Endodermal cell (in vitro differentiated cells): Measurements from ENCODE around the gene UFD1. TPM values are rescaled to one million over a fixed set of nuclear protein-coding genes. Genes with fewer than 3 reads are reported as not detected.

Experiments used
- DNase-seq: peaks from one replicate; pipeline ENCODE4 v3.0.0-alpha.2; 2017
- H3K27ac ChIP-seq: 2 replicates; pipeline ENCODE4 v1.5.1; 2013; ENCODE audit warnings: mild to moderate bottlenecking, low read depth, low read length, moderate library complexity
- H3K27me3 ChIP-seq: 2 replicates; pipeline ENCODE4 v1.6.1; 2013; ENCODE audit warnings: mild to moderate bottlenecking, low read length, moderate library complexity; ENCODE audit not compliant: insufficient read depth, control insufficient read depth, poor library complexity, severe bottlenecking
- H3K36me3 ChIP-seq: 2 replicates; pipeline ENCODE4 v1.7.0; 2013; ENCODE audit warnings: mild to moderate bottlenecking, low read length, moderate library complexity; ENCODE audit not compliant: control insufficient read depth, insufficient read depth
- H3K4me1 ChIP-seq: one replicate; pipeline ENCODE4 v1.7.0; 2013; ENCODE audit warnings: low read length; ENCODE audit not compliant: control insufficient read depth, insufficient read depth
- H3K4me3 ChIP-seq: 2 replicates; pipeline ENCODE4 v1.5.1; 2013; ENCODE audit warnings: mild to moderate bottlenecking, low read length, moderate library complexity
- H3K9ac ChIP-seq: 2 replicates; pipeline ENCODE4 v1.6.1; 2013; ENCODE audit warnings: mild to moderate bottlenecking, low read length, moderate library complexity; ENCODE audit not compliant: poor library complexity, severe bottlenecking; ENCODE audit errors: extremely low read depth
- H3K9me3 ChIP-seq: 2 replicates; pipeline ENCODE4 v1.6.1; 2013; ENCODE audit warnings: mild to moderate bottlenecking, low read length, moderate library complexity; ENCODE audit not compliant: control insufficient read depth
- H3K27ac Mint-ChIP-seq: 2 replicates; pipeline ENCODE4 v1.8.0; 2020; ENCODE audit warnings: mixed read lengths
- H3K27me3 Mint-ChIP-seq: 2 replicates; pipeline ENCODE4 v1.8.0; 2021; ENCODE audit warnings: mild to moderate bottlenecking, mixed read lengths; ENCODE audit not compliant: insufficient read depth
- H3K36me3 Mint-ChIP-seq: 2 replicates; pipeline ENCODE4 v1.8.0; 2020; ENCODE audit warnings: low read depth, mixed read lengths
- H3K4me1 Mint-ChIP-seq: 2 replicates; pipeline ENCODE4 v1.8.0; 2020; ENCODE audit warnings: mixed read lengths
- H3K4me3 Mint-ChIP-seq: 2 replicates; pipeline ENCODE4 v1.8.0; 2020; ENCODE audit warnings: mild to moderate bottlenecking, moderate library complexity, mixed read lengths
- H3K9me3 Mint-ChIP-seq: 2 replicates; pipeline ENCODE4 v1.8.0; 2020; ENCODE audit warnings: mild to moderate bottlenecking, mixed read lengths
- CTCF ChIP-seq: fragments of 200-600 bp; sonication (generic); conservative IDR thresholded peaks from 2 replicates; pipeline ENCODE4 v1.5.0; 2021; ENCODE audit warnings: antibody characterized with exemption, mild to moderate bottlenecking
- WGBS, 2 experiments: methylation state at CpG; one replicate each; pipeline versions ENCODE4 v1.1.5 to v1.1.7; 2013; ENCODE audit warnings: missing lambda C conversion rate in 2 of 2, mixed read lengths in 1 of 2; ENCODE audit not compliant: insufficient coverage in 1 of 2, insufficient read length in 1 of 2; 5-methylcytosine and 5-hydroxymethylcytosine counted together
- total RNA-seq, 2 donors: library from RNA; stranded (reverse); fragmentation: NEBNext Ultra II Directional in 1 of 2; extraction: Animal tissue kit (Norgen Biotek cat#: 25700) in 1 of 2; gene quantifications; 2 replicates in 1 of 2; 3 replicates in 1 of 2; pipeline ENCODE4 v1.2.1, GENCODE V29; 2021

UFD1 gene
- total RNA-seq, 2 donors from 2014 or later, result 67.7 to 69.2 TPM

- Histone ChIP-seq H3K4me1 (no peaks in the 10 kb centered on the region), H3K27ac (no peak overlapping the region), H3K4me3 (no peak overlapping the region), H3K9ac (no peak overlapping the region), H3K27me3 (no peaks in the 10 kb centered on the region), H3K36me3 (peaks cover 93% of the 10 kb centered on the region), H3K9me3 (no peaks in the 10 kb centered on the region)
- no peak for TF ChIP-seq CTCF
- Mint-ChIP-seq H3K27ac (no peak overlapping the region), H3K36me3 (peaks cover 75% of the 10 kb centered on the region), H3K27me3 (no peaks in the 10 kb centered on the region), H3K4me1 (no peaks in the 10 kb centered on the region), H3K4me3 (no peak overlapping the region), H3K9me3 (no peaks in the 10 kb centered on the region)
- DNase-seq, result no peak
- WGBS, 2 experiments, result 91 to 100% methylated on average over 6 to 7 of the region's 7 CpGs
These were observed 9.6 kb downstream of the UFD1 start for GRCh38 chr22:19469421-19469820.

GRCh38 chr22:19467912-19468311 is 11.1 kb downstream of the UFD1 start:
- no peak overlapping the region for H3K4me3 ChIP-seq
- TF ChIP-seq CTCF, result no peak
- 93 to 98% methylated on average over 4 to 6 of the region's 6 CpGs for WGBS, 2 experiments
- no peaks in the 10 kb centered on the region for H3K9me3 Mint-ChIP-seq
- H3K4me1 ChIP-seq, result no peaks in the 10 kb centered on the region
- no peak overlapping the region for H3K27ac ChIP-seq
- H3K27ac Mint-ChIP-seq, result no peak overlapping the region
- H3K36me3 Mint-ChIP-seq, result peaks cover 71% of the 10 kb centered on the region
- H3K4me3 Mint-ChIP-seq, result no peak overlapping the region
- H3K36me3 ChIP-seq, result peaks cover 97% of the 10 kb centered on the region
- no peaks in the 10 kb centered on the region for H3K27me3 ChIP-seq
- H3K9ac ChIP-seq, result no peak overlapping the region
- no peaks in the 10 kb centered on the region for H3K27me3 Mint-ChIP-seq
- no peaks in the 10 kb centered on the region for H3K9me3 ChIP-seq
- no peaks in the 10 kb centered on the region for H3K4me1 Mint-ChIP-seq
- DNase-seq, result no peak

GRCh38 chr22:19466848-19467752 is 11.9 kb downstream of the UFD1 start:
- H3K4me1 Mint-ChIP-seq, result no peaks in the 10 kb centered on the region

More at GRCh38 chr22:19466848-19467752, 11.9 kb downstream of the UFD1 start:
- H3K36me3 Mint-ChIP-seq, result peaks cover 71% of the 10 kb centered on the region
- WGBS, 2 experiments, result 96% methylated on average over 8 to 9 of the region's 9 CpGs
- H3K36me3 ChIP-seq, result peaks cover 96% of the 10 kb centered on the region
- DNase-seq, result no peak
- TF ChIP-seq CTCF, result no peak
- no peaks in the 10 kb centered on the region for H3K27me3 Mint-ChIP-seq
- no peaks in the 10 kb centered on the region for H3K9me3 Mint-ChIP-seq
- no peak overlapping the region for H3K9ac ChIP-seq
- H3K27ac Mint-ChIP-seq, result no peak overlapping the region
- H3K4me1 ChIP-seq, result no peaks in the 10 kb centered on the region
- H3K4me3 Mint-ChIP-seq, result no peak overlapping the region
- no peak overlapping the region for H3K4me3 ChIP-seq
- H3K27ac ChIP-seq, result no peak overlapping the region
- H3K27me3 ChIP-seq, result no peaks in the 10 kb centered on the region
- H3K9me3 ChIP-seq, result no peaks in the 10 kb centered on the region
